CD14-positive monocyte (primary cell): ENCODE data around the gene MSLN. TPM values are rescaled to one million over a fixed set of nuclear protein-coding genes. Genes with fewer than 3 reads are reported as not detected.

Source experiments
- DNase-seq, 3 donors: peaks; one replicate each; pipeline ENCODE4 v3.0.0-alpha.2; 2011 to 2022
- H2AFZ ChIP-seq: 2 replicates; pipeline ENCODE4 v1.6.0; 2012; ENCODE audit warnings: mild to moderate bottlenecking, low read depth, low read length, inconsistent platforms; ENCODE audit not compliant: insufficient read depth, poor library complexity, severe bottlenecking
- H3K27ac ChIP-seq, 2 donors: 1 replicate in 1 of 2; 2 replicates in 1 of 2; pipeline ENCODE4 v1.5.1; 2012 to 2013; ENCODE audit warnings: low read length in 2 of 2, control low read depth in 1 of 2, inconsistent platforms in 1 of 2, low read depth in 1 of 2, mild to moderate bottlenecking in 1 of 2
- H3K27me3 ChIP-seq, 2 donors: one replicate each; pipeline versions ENCODE4 v1.6.0 to v1.6.1; 2011 to 2013; ENCODE audit warnings: low read length in 2 of 2; ENCODE audit not compliant: control insufficient read depth in 2 of 2, insufficient read depth in 2 of 2
- H3K36me3 ChIP-seq, 2 donors: replicated peaks in 1 of 2; 1 replicate in 1 of 2; 2 replicates in 1 of 2; pipeline versions ENCODE4 v1.5.1 to v1.6.1; 2012 to 2013; ENCODE audit warnings: low read length in 2 of 2, control low read depth in 1 of 2, inconsistent platforms in 1 of 2, mild to moderate bottlenecking in 1 of 2; ENCODE audit not compliant: insufficient read depth in 2 of 2, control insufficient read depth in 1 of 2
- H3K4me1 ChIP-seq, 2 donors: 1 replicate in 1 of 2; 2 replicates in 1 of 2; pipeline versions ENCODE4 v1.5.1 to v1.6.1; 2012 to 2013; ENCODE audit warnings: low read length in 2 of 2, control low read depth in 1 of 2, inconsistent platforms in 1 of 2, mild to moderate bottlenecking in 1 of 2, moderate library complexity in 1 of 2; ENCODE audit not compliant: insufficient read depth in 2 of 2, control insufficient read depth in 1 of 2
- H3K4me2 ChIP-seq: replicated peaks from 2 replicates; pipeline ENCODE3; 2012; ENCODE audit warnings: low read length, moderate library complexity, mild to moderate bottlenecking; ENCODE audit not compliant: poor library complexity, severe bottlenecking; ENCODE audit errors: extremely low read depth
- H3K4me3 ChIP-seq, 3 experiments: fragments of 200-600 bp in 1 of 3; sonication (generic) in 1 of 3; replicated peaks in 1 of 3; 1 replicate in 2 of 3; 2 replicates in 1 of 3; pipeline ENCODE4 v1.5.1; 2011 to 2013; ENCODE audit warnings: low read length in 3 of 3, mild to moderate bottlenecking in 3 of 3, control low read depth in 2 of 3, low read depth in 2 of 3, inconsistent platforms in 1 of 3, moderate library complexity in 1 of 3
- H3K79me2 ChIP-seq: 2 replicates; pipeline ENCODE4 v1.6.0; 2012; ENCODE audit warnings: mild to moderate bottlenecking, control low read depth, inconsistent platforms, low read length, moderate library complexity; ENCODE audit not compliant: insufficient read depth
- H3K9ac ChIP-seq: 2 replicates; pipeline ENCODE4 v1.6.0; 2017; ENCODE audit warnings: low read length, mild to moderate bottlenecking; ENCODE audit not compliant: insufficient read depth, poor library complexity, severe bottlenecking
- H3K9me3 ChIP-seq, 2 donors: replicated peaks in 1 of 2; 1 replicate in 1 of 2; 2 replicates in 1 of 2; pipeline versions ENCODE4 v1.5.1 to v1.6.1; 2012 to 2013; ENCODE audit warnings: low read length in 2 of 2, control low read depth in 1 of 2; ENCODE audit not compliant: control insufficient read depth in 1 of 2, insufficient read depth in 1 of 2
- H4K20me1 ChIP-seq: 2 replicates; pipeline ENCODE4 v1.6.0; 2012; ENCODE audit warnings: mild to moderate bottlenecking, low read length, control low read depth, moderate library complexity; ENCODE audit not compliant: insufficient read depth
- H3K27ac Mint-ChIP-seq, 7 donors: one replicate each; pipeline ENCODE4 v1.8.0; 2020; ENCODE audit warnings: mild to moderate bottlenecking in 7 of 7, mixed read lengths in 7 of 7, moderate library complexity in 6 of 7, inconsistent platforms in 2 of 7
- H3K27me3 Mint-ChIP-seq, 3 donors: one replicate each; pipeline ENCODE4 v1.8.0; 2021 to 2022; ENCODE audit warnings: low read depth in 3 of 3, mild to moderate bottlenecking in 3 of 3, mixed read lengths in 3 of 3, moderate library complexity in 3 of 3, inconsistent platforms in 1 of 3
- H3K36me3 Mint-ChIP-seq, 2 donors: one replicate each; pipeline ENCODE4 v1.8.0; 2020; ENCODE audit warnings: mixed read lengths in 2 of 2, inconsistent platforms in 1 of 2, mild to moderate bottlenecking in 1 of 2
- H3K4me1 Mint-ChIP-seq: one replicate; pipeline ENCODE4 v1.8.0; 2020; ENCODE audit warnings: mild to moderate bottlenecking, mixed read lengths
- H3K4me3 Mint-ChIP-seq, 2 donors: one replicate each; pipeline ENCODE4 v1.8.0; 2020; ENCODE audit warnings: mild to moderate bottlenecking in 2 of 2, mixed read lengths in 2 of 2, moderate library complexity in 1 of 2
- H3K9me3 Mint-ChIP-seq, 7 donors: one replicate each; pipeline ENCODE4 v1.8.0; 2020 to 2022; ENCODE audit warnings: mixed read lengths in 7 of 7, mild to moderate bottlenecking in 6 of 7, moderate library complexity in 6 of 7, inconsistent platforms in 2 of 7
- WGBS: methylation state at CpG from one replicate; pipeline ENCODE4 v1.1.5; 2013; ENCODE audit warnings: missing lambda C conversion rate; ENCODE audit not compliant: insufficient coverage; 5-methylcytosine and 5-hydroxymethylcytosine counted together
- intact Hi-C, 2 donors: fragments of 100-400 bp; cut with micrococcal nuclease; formaldehyde crosslinking; loops; one replicate each; pipeline versions ENCODE4 v1.15.0 to v1.15.1; 2023
- polyA plus RNA-seq, 3 donors: library from polyadenylated mRNA; depleted of rRNA in 1 of 3; unstranded in 2 of 3; stranded (reverse) in 1 of 3; fragments of 300-500 nt in 2 of 3; fragments of >200 nt in 1 of 3; fragmentation: Illumina TruSeq in 2 of 3; gene quantifications; 1 replicate in 2 of 3; 2 replicates in 1 of 3; pipeline ENCODE4 v1.2.3, GENCODE V29; 2012 to 2021
- TF ChIP-seq, protein P1 (sequence below): fragments of 200-600 bp; IDR thresholded peaks from one replicate; pipeline ENCODE4 v1.8.0; 2022; ENCODE audit warnings: antibody characterized with exemption, mild to moderate bottlenecking

The MSLN gene
- polyA plus RNA-seq, 3 donors: 0.07 to 0.29 TPM; not detected in 1

DNA sequence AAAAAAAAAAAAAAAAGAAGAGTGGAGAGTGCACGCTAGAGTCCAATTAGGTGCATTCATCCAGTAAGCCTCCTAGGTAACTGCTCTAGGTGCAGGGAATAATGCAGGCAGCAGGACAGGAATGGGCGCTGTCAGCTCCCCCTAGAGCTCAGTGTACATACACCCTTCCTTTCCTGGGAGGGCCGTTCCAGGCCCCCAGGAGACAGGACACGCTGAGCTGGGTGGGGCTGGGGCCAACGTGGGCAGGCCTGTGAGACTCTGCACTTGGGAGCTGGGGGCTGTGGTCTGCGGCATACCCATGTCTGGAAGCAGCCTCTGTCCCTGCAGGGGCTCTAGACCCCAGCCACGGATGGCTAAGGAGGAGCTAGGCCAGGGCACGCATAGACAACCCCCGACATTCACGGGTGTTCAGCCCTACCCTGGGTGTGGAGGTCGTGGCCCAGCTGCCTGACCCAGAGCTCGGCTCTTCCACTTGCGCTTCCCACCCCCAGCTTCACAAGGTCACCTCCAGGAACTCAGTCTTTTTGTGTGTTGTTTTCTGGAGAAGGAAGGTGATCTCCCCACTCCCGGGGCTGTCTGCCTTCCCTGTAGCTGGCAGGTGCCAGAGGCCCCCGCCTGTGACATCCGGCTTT is 40.6 kb upstream of the MSLN start:
- H3K36me3 Mint-ChIP-seq: peaks cover 5 to 7% of the 10 kb centered on the region in 2 donors
- Histone ChIP-seq H3K4me1 (peaks cover 25 to 40% of the 10 kb centered on the region in 2 donors), H2AFZ (peak overlapping the region; percentile 100), H4K20me1 (peaks cover 20% of the 10 kb centered on the region), H3K9me3 (peaks cover 4 to 9% of the 10 kb centered on the region in 2 donors), H3K36me3 (no peaks in the 10 kb centered on the region), H3K9ac (peak overlapping the region; percentile 72), H3K27ac (no peak overlapping the region), H3K27me3 (peaks cover 11 to 47% of the 10 kb centered on the region in 2 donors), H3K4me3 (peak overlapping the region in 2 of 3 experiments; percentile 51 to 88), H3K4me2 (peak overlapping the region; percentile 100), H3K79me2 (no peaks in the 10 kb centered on the region)
- peaks cover 36 to 48% (median 37%) of the 10 kb centered on the region in 3 donors for H3K27me3 Mint-ChIP-seq
- peak overlapping the region; percentile 79 to 87 for H3K4me3 Mint-ChIP-seq
- intact Hi-C loops: no loop called here
- TF ChIP-seq, protein P1, sequence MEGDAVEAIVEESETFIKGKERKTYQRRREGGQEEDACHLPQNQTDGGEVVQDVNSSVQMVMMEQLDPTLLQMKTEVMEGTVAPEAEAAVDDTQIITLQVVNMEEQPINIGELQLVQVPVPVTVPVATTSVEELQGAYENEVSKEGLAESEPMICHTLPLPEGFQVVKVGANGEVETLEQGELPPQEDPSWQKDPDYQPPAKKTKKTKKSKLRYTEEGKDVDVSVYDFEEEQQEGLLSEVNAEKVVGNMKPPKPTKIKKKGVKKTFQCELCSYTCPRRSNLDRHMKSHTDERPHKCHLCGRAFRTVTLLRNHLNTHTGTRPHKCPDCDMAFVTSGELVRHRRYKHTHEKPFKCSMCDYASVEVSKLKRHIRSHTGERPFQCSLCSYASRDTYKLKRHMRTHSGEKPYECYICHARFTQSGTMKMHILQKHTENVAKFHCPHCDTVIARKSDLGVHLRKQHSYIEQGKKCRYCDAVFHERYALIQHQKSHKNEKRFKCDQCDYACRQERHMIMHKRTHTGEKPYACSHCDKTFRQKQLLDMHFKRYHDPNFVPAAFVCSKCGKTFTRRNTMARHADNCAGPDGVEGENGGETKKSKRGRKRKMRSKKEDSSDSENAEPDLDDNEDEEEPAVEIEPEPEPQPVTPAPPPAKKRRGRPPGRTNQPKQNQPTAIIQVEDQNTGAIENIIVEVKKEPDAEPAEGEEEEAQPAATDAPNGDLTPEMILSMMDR: no peak
- peaks cover 19% of the 10 kb centered on the region for H3K4me1 Mint-ChIP-seq
- WGBS: 7% methylated on average over 10 of the region's 16 CpGs
- no peak for DNase-seq
- H3K27ac Mint-ChIP-seq: peak overlapping the region in 1 of 7 donors; percentile 61
- H3K9me3 Mint-ChIP-seq: peaks cover 0 to 3% (median 0%) of the 10 kb centered on the region in 7 donors

DNA sequence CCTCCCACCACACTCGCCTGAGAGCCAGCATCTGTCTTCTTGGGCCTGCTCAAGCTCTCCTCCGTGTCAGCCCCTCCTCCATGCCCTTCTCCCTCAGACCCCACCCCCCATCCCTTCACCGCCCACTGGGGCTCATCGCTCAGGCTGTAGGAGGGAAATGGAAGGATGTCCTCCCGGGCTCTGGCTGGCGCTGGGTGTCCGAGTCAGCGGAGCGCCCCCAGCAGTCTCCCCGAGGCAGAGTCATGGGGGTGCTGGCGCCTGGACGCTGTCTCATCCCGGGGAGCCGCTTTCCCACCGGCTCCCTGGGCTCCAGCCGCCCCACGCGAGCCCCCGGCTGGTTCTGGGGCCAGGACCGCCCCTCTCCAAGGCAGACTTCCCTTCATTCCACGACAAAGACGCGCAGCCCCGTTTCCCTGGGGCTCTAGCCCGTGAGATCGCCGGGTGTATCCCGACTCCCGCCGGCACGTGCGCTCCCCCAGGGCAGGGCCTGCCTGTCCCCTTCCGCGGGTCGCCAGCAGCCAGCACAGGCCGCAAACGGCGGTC is 40.0 kb upstream of the MSLN start:
- H4K20me1 ChIP-seq: peaks cover 20% of the 10 kb centered on the region
- Mint-ChIP-seq H3K36me3 (peaks cover 5 to 7% of the 10 kb centered on the region in 2 donors), H3K4me1 (peaks cover 19% of the 10 kb centered on the region), H3K4me3 (peak overlapping the region; percentile 79 to 87), H3K27ac (peak overlapping the region in 2 of 7 donors; percentile 30 to 61), H3K27me3 (peaks cover 39 to 54% (median 40%) of the 10 kb centered on the region in 3 donors), H3K9me3 (peaks cover 0 to 3% (median 0%) of the 10 kb centered on the region in 7 donors)
- H3K36me3 ChIP-seq: no peaks in the 10 kb centered on the region
- H3K9me3 ChIP-seq: peaks cover 4 to 9% of the 10 kb centered on the region in 2 donors
- DNase-seq: no peak
- intact Hi-C loops: no loop called here
- H3K4me1 ChIP-seq: peaks cover 25 to 35% of the 10 kb centered on the region in 2 donors
- 0% methylated on average over 34 of the region's 38 CpGs for WGBS
- peaks cover 11 to 53% of the 10 kb centered on the region in 2 donors for H3K27me3 ChIP-seq
- TF ChIP-seq, protein P1: peak; percentile 10
- peak overlapping the region in 1 of 2 donors; percentile 36 for H3K27ac ChIP-seq
- H3K4me2 ChIP-seq: peak overlapping the region; percentile 100
- H3K9ac ChIP-seq: peak overlapping the region; percentile 72
- peak overlapping the region; percentile 100 for H2AFZ ChIP-seq
- peak overlapping the region; percentile 51 to 88 (median 54) for H3K4me3 ChIP-seq
- no peaks in the 10 kb centered on the region for H3K79me2 ChIP-seq
